T1000 (cell line): Measurements from ENCODE around the gene IL2RG.
A peak's percentile ranks its signal among the peaks of the same experiment; 100 is the strongest.

Source experiments
- DNase-seq: peaks from one replicate; lab custom pipeline; 2025; ENCODE audit warnings: mixed read lengths; lab: John Stamatoyannopoulos, UW

The IL2RG gene

GRCh38 chrX:71107762-71108360 lies 3.5 kb downstream of the IL2RG start:
- no peak for DNase-seq

- DNase-seq: no peak
These were observed 4.1 kb downstream of the IL2RG start for GRCh38 chrX:71107245-71107644.

GRCh38 chrX:71106427-71106826 lies 5.0 kb downstream of the IL2RG start, which contains the start of gene CXorf65:
TSS of gene CXorf65 (minus strand) at chrX:71106740. CDS start at chrX:71106556, 184 bp downstream.
- DNase-seq: no peak

- no peak for DNase-seq
These were observed 5.7 kb downstream of the IL2RG start for GRCh38 chrX:71105628-71106027.

- DNase-seq: no peak
These were observed 8.0 kb downstream of the IL2RG start for GRCh38 chrX:71103110-71103983.

- DNase-seq: no peak
These were observed 9.1 kb downstream of the IL2RG start for GRCh38 chrX:71102292-71102691.

GRCh38 chrX:71100581-71101505 lies 10.5 kb downstream of the IL2RG start:
- DNase-seq: no peak

- DNase-seq: no peak
These were observed 11.6 kb downstream of the IL2RG start for GRCh38 chrX:71099736-71100135.

GRCh38 chrX:71098951-71099506 lies 12.3 kb downstream of the IL2RG start:
- DNase-seq: no peak

- DNase-seq: no peak
These were observed 13.1 kb downstream of the IL2RG start for GRCh38 chrX:71098302-71098701.

GRCh38 chrX:71096760-71097032 lies 14.7 kb downstream of the IL2RG start:
- DNase-seq: no peak

- no peak for DNase-seq
These were observed 15.2 kb downstream of the IL2RG start for GRCh38 chrX:71095981-71096759.

GRCh38 chrX:71095555-71095980 lies 15.8 kb downstream of the IL2RG start, which contains the start of gene FOXO4:
TSS of gene FOXO4 (plus strand) at chrX:71095851. CDS start at chrX:71096529, 678 bp downstream.
- peak; percentile 76 for DNase-seq

GRCh38 chrX:71095033-71095432 lies 16.3 kb downstream of the IL2RG start:
- no peak for DNase-seq

- DNase-seq: no peak
These were observed 20.1 kb downstream of the IL2RG start for GRCh38 chrX:71091263-71091662.

GRCh38 chrX:71085900-71086299 lies 25.5 kb downstream of the IL2RG start:
- no peak for DNase-seq

- no peak for DNase-seq
These were observed 28.6 kb downstream of the IL2RG start for GRCh38 chrX:71082822-71083221.

GRCh38 chrX:71082124-71082647 lies 29.2 kb downstream of the IL2RG start:
- no peak for DNase-seq

- no peak for DNase-seq
These were observed 29.9 kb downstream of the IL2RG start for GRCh38 chrX:71081330-71082123.

- no peak for DNase-seq
These were observed 40.8 kb downstream of the IL2RG start for GRCh38 chrX:71070531-71070930.
